Kidney epithelial cell (primary cell): Measurements from ENCODE around the gene SLC48A1. TPM values are rescaled to one million over a fixed set of nuclear protein-coding genes. Genes with fewer than 3 reads are reported as not detected.

Source experiments
- DNase-seq: peaks from one replicate; pipeline ENCODE4 v3.0.0-alpha.2; 2010; ENCODE audit warnings: low read depth
- H3K27me3 ChIP-seq: 2 replicates; pipeline ENCODE4 v1.6.0; 2011; ENCODE audit warnings: low read length; ENCODE audit not compliant: control insufficient read depth, insufficient read depth
- H3K36me3 ChIP-seq: 2 replicates; pipeline ENCODE4 v1.5.1; 2011; ENCODE audit warnings: low read length; ENCODE audit not compliant: control insufficient read depth, insufficient read depth
- H3K4me3 ChIP-seq: 2 replicates; pipeline ENCODE4 v1.5.1; 2011; ENCODE audit warnings: low read depth, mild to moderate bottlenecking, control low read depth, low read length
- CTCF ChIP-seq: IDR thresholded peaks from 2 replicates; pipeline ENCODE4 v1.5.1; 2011; ENCODE audit warnings: mild to moderate bottlenecking, moderate library complexity, low read length, control low read depth, inconsistent platforms; ENCODE audit not compliant: insufficient read depth, poor library complexity, severe bottlenecking
- total RNA-seq: library from RNA; depleted of rRNA; stranded (reverse); fragments of >200 nt; gene quantifications from 2 replicates; pipeline ENCODE4 v1.2.3, GENCODE V29; 2015

The SLC48A1 gene
- total RNA-seq, 1 donor from 2014 or later = 26.5 TPM

DNA sequence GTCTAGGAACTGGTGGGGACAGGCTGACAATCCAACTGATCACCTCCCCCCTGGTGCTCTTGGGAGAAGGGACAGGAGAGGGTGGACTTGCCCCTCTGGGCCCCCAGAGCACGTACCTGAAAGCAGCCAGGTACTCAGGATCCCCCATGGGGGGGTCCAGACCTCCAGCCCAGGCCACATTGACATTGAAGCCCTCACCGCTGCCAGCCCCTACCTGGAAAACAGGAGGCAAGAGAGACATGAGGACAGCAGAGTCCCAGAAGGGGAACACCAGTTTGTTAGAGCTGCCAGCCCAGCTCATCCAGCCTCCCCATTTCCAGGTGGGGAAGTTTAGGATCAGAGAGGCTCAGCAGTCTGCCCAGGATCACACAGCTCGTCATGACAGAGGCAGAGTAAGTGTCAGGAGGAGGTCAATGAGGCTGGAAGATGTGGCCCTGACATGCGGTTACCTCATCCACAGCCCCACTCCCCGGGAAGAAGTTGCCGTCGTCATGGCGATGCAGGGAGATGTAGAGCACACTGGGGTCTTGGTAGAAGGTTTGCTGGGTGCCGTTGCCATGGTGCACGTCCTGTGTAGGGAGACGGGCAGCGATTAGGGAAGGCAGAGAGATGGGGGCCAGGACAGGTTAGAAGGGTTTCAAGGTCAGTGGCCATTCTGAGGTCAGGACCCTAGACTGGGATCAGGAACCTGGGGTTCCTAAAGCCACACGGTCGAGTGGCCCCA, 14.7 kb downstream of the SLC48A1 start:
- Histone ChIP-seq H3K4me3 (no peak overlapping the region), H3K27me3 (no peaks in the 10 kb centered on the region), H3K36me3 (peaks cover 8% of the 10 kb centered on the region)
- no peak for TF ChIP-seq CTCF
- DNase-seq = no peak

- Histone ChIP-seq H3K27me3 (no peaks in the 10 kb centered on the region), H3K4me3 (no peak overlapping the region), H3K36me3 (peaks cover 9% of the 10 kb centered on the region)
- DNase-seq = no peak
- no peak for TF ChIP-seq CTCF
Observed at GRCh38 chr12:47789141-47789540, 16.1 kb downstream of the SLC48A1 start.

DNA sequence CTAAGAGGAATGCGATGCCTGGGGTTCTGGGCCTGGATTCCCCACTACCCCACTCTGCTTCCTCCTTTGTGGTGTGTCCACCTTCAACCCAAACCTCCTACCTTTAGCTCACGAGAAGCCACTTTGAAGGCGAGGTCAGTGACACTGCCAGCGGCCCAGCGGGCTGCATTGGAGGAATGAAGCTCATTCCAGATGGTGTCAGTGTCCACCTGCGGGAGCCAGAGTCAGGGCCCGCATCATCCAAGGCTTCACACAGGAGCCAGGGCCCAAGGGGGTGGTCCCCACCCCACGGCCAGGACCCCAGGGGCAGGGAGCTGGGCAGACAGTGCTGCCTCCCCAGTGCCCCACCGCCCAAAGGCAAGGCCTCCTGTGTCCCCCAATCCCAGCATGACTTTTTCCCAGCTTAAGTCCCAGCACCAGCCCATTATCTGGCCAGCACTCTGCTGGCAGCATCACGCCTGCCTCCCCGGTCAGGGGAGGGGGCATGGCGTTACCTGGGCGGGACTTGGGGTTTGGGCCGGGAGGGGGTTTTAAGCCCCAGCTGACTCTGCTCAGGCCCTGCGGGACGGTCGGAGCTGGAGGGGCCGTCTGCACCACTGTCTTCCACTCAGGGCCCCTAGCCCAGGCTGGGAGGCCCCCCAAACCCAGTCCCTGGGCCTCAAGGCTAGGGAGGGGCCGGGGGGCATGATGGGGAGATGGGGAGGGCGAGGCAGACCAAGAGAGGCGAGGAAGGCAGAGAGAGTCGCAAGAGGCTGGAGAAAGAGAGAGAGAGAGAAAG, 16.9 kb downstream of the SLC48A1 start:
- no peak overlapping the region for H3K4me3 ChIP-seq
- peaks cover 13% of the 10 kb centered on the region for H3K36me3 ChIP-seq
- H3K27me3 ChIP-seq = no peaks in the 10 kb centered on the region
- no peak for TF ChIP-seq CTCF
- DNase-seq = no peak

GRCh38 chr12:47790676-47791350, 17.8 kb downstream of the SLC48A1 start:
- H3K4me3 ChIP-seq = no peak overlapping the region
- no peak for TF ChIP-seq CTCF
- peaks cover 13% of the 10 kb centered on the region for H3K36me3 ChIP-seq
- DNase-seq = no peak
- no peaks in the 10 kb centered on the region for H3K27me3 ChIP-seq

DNA sequence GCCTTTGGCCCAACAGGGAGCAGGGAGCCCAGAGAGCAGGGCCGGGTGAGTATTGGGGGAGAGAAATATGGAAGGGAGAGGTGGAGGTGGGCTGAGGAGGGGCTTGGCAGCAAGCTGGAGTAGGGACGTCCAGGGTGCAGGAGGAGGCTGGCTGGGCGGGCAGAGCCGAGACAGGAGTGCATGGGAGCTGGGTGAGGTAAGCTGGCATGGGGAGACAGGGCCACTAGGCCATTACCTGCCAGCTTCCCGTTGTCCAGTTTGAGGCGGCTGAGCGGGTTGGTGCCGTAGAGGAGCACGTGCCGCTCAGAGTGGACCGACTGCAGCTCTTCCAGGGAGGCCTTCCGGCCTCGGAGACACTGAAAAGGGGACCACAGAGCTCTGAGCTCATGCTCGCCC, 18.3 kb downstream of the SLC48A1 start:
- no peak for TF ChIP-seq CTCF
- Histone ChIP-seq H3K4me3 (no peak overlapping the region), H3K36me3 (peaks cover 13% of the 10 kb centered on the region)

More for the DNA sequence above, 18.3 kb downstream of the SLC48A1 start:
- H3K27me3 ChIP-seq = no peaks in the 10 kb centered on the region
- DNase-seq = no peak
